ENCODE measurements around the gene FBXW7. TPM values are rescaled to one million over a fixed set of nuclear protein-coding genes. Genes with fewer than 3 reads are reported as not detected.

Gene FBXW7
- total and polyA plus RNA-seq, 2 of the 13 experiments (the other 11 are each of a cell fraction or from before 2014, with no cell fraction given): 5.0 to 40.9 TPM

DNA sequence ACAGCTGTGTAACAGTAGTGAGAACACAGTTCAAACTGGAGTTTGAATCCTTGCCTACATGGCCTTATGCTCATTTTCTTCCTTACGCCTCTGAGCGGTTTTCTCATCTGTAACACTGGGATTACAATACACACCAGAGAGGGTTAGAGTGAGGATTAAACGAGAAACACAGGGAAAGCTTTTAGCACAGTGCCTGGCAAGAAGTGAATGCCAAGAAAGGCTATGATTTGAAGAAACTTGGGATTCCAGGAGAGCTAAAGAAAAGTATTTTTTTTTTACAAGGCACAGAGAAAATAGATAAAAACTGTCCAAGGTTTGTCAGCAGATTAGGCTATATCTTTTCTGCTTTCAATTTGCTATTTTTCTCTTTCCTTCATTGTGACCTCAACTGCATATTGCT lies 246.4 kb downstream of the FBXW7 start:
- no peaks in the 10 kb centered on the region for H3K36me3 ChIP-seq (replicated peaks in 1 of 2; ENCODE audit: control insufficient read depth in 1 of 2, insufficient read depth in 2 of 2, low read length in 2 of 2)
- intact Hi-C loops (cut with micrococcal nuclease; ENCODE audit: unreplicated experiment) (no loop called here), in situ Hi-C loops (cut with HindIII; ENCODE audit: extremely low pct_ligation_motif_present, low pct_unique_long_range_greater_than_20kb) (no loop called here)
- no peaks in the 10 kb centered on the region for H4K20me1 ChIP-seq (ENCODE audit: insufficient read depth, low read length)
- H3K4me2 ChIP-seq (ENCODE audit: low read depth, low read length): no peak overlapping the region
- BruUV-seq (replicated peaks): no TSS peak
- H3K9ac ChIP-seq (ENCODE audit: insufficient read depth, low read depth, low read length): no peak overlapping the region
- peaks cover 0 to 6% of the 10 kb centered on the region in 2 experiments; a peak in 2 of 5 replicates for H3K27me3 ChIP-seq (ENCODE audit: control insufficient read depth in 1 of 2, insufficient read depth in 2 of 2, low read length in 2 of 2)
- H2AFZ ChIP-seq (ENCODE audit: low read length): no peak overlapping the region
- ChIA-PET CTCF (ENCODE audit: low intra/inter-chr PET ratio, low total read pairs) (no interaction called here), POLR2A (no interaction called here)
- H3K27ac ChIP-seq (ENCODE audit: extremely low read length, insufficient read depth, low read length): no peak overlapping the region
- H3K4me3 ChIP-seq (replicated peaks in 1 of 3; ENCODE audit: insufficient read depth in 1 of 3, low read depth in 2 of 3, low read length in 3 of 3): no peak overlapping the region
- no peaks in the 10 kb centered on the region for H3K79me2 ChIP-seq (ENCODE audit: insufficient read depth, low read length)
- FAIRE-seq: no peak
- H3K9me3 ChIP-seq (ENCODE audit: low read length): no peaks in the 10 kb centered on the region
- H3K4me1 ChIP-seq (ENCODE audit: insufficient read depth, low read length): no peaks in the 10 kb centered on the region
- no peak for DNase-seq (ENCODE audit: low spot score)
- ATAC-seq: no peak
- WGBS (ENCODE audit: low lambda C conversion rate): 32% methylated on average over 3 of the region's 3 CpGs
- no peak for TF ChIP-seq KLF11 (CRISPR knock-in tag; IDR thresholded peaks at IDR 0.05)
- no peak for TF ChIP-seq ZNF737 (CRISPR knock-in tag; IDR thresholded peaks at IDR 0.05; ENCODE audit: borderline replicate concordance)
- TF ChIP-seq, protein P1, sequence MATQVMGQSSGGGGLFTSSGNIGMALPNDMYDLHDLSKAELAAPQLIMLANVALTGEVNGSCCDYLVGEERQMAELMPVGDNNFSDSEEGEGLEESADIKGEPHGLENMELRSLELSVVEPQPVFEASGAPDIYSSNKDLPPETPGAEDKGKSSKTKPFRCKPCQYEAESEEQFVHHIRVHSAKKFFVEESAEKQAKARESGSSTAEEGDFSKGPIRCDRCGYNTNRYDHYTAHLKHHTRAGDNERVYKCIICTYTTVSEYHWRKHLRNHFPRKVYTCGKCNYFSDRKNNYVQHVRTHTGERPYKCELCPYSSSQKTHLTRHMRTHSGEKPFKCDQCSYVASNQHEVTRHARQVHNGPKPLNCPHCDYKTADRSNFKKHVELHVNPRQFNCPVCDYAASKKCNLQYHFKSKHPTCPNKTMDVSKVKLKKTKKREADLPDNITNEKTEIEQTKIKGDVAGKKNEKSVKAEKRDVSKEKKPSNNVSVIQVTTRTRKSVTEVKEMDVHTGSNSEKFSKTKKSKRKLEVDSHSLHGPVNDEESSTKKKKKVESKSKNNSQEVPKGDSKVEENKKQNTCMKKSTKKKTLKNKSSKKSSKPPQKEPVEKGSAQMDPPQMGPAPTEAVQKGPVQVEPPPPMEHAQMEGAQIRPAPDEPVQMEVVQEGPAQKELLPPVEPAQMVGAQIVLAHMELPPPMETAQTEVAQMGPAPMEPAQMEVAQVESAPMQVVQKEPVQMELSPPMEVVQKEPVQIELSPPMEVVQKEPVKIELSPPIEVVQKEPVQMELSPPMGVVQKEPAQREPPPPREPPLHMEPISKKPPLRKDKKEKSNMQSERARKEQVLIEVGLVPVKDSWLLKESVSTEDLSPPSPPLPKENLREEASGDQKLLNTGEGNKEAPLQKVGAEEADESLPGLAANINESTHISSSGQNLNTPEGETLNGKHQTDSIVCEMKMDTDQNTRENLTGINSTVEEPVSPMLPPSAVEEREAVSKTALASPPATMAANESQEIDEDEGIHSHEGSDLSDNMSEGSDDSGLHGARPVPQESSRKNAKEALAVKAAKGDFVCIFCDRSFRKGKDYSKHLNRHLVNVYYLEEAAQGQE (IDR thresholded peaks at IDR 0.05; ENCODE audit: borderline replicate concordance in 1 of 2, low read depth in 1 of 2, low read length in 2 of 2): no peak
- no peak for TF ChIP-seq CEBPG (CRISPR knock-in tag; IDR thresholded peaks at IDR 0.05)
- no peak for TF ChIP-seq ZNF781 (CRISPR knock-in tag; IDR thresholded peaks at IDR 0.05; ENCODE audit: borderline replicate concordance, not compliant biosample characterization)
- no peak for TF ChIP-seq ZNF570 (CRISPR knock-in tag; IDR thresholded peaks at IDR 0.05; ENCODE audit: borderline replicate concordance)
- TF ChIP-seq, protein P2, sequence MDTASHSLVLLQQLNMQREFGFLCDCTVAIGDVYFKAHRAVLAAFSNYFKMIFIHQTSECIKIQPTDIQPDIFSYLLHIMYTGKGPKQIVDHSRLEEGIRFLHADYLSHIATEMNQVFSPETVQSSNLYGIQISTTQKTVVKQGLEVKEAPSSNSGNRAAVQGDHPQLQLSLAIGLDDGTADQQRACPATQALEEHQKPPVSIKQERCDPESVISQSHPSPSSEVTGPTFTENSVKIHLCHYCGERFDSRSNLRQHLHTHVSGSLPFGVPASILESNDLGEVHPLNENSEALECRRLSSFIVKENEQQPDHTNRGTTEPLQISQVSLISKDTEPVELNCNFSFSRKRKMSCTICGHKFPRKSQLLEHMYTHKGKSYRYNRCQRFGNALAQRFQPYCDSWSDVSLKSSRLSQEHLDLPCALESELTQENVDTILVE (CRISPR knock-in tag; IDR thresholded peaks at IDR 0.05): no peak
- no peak for TF ChIP-seq HHEX (CRISPR knock-in tag; IDR thresholded peaks at IDR 0.05)
- no peak for TF ChIP-seq PAF1 (CRISPR knock-in tag; IDR thresholded peaks at IDR 0.05)
- no peak for TF ChIP-seq PHF20 (CRISPR knock-in tag; IDR thresholded peaks at IDR 0.05)
- TF ChIP-seq, protein P3, sequence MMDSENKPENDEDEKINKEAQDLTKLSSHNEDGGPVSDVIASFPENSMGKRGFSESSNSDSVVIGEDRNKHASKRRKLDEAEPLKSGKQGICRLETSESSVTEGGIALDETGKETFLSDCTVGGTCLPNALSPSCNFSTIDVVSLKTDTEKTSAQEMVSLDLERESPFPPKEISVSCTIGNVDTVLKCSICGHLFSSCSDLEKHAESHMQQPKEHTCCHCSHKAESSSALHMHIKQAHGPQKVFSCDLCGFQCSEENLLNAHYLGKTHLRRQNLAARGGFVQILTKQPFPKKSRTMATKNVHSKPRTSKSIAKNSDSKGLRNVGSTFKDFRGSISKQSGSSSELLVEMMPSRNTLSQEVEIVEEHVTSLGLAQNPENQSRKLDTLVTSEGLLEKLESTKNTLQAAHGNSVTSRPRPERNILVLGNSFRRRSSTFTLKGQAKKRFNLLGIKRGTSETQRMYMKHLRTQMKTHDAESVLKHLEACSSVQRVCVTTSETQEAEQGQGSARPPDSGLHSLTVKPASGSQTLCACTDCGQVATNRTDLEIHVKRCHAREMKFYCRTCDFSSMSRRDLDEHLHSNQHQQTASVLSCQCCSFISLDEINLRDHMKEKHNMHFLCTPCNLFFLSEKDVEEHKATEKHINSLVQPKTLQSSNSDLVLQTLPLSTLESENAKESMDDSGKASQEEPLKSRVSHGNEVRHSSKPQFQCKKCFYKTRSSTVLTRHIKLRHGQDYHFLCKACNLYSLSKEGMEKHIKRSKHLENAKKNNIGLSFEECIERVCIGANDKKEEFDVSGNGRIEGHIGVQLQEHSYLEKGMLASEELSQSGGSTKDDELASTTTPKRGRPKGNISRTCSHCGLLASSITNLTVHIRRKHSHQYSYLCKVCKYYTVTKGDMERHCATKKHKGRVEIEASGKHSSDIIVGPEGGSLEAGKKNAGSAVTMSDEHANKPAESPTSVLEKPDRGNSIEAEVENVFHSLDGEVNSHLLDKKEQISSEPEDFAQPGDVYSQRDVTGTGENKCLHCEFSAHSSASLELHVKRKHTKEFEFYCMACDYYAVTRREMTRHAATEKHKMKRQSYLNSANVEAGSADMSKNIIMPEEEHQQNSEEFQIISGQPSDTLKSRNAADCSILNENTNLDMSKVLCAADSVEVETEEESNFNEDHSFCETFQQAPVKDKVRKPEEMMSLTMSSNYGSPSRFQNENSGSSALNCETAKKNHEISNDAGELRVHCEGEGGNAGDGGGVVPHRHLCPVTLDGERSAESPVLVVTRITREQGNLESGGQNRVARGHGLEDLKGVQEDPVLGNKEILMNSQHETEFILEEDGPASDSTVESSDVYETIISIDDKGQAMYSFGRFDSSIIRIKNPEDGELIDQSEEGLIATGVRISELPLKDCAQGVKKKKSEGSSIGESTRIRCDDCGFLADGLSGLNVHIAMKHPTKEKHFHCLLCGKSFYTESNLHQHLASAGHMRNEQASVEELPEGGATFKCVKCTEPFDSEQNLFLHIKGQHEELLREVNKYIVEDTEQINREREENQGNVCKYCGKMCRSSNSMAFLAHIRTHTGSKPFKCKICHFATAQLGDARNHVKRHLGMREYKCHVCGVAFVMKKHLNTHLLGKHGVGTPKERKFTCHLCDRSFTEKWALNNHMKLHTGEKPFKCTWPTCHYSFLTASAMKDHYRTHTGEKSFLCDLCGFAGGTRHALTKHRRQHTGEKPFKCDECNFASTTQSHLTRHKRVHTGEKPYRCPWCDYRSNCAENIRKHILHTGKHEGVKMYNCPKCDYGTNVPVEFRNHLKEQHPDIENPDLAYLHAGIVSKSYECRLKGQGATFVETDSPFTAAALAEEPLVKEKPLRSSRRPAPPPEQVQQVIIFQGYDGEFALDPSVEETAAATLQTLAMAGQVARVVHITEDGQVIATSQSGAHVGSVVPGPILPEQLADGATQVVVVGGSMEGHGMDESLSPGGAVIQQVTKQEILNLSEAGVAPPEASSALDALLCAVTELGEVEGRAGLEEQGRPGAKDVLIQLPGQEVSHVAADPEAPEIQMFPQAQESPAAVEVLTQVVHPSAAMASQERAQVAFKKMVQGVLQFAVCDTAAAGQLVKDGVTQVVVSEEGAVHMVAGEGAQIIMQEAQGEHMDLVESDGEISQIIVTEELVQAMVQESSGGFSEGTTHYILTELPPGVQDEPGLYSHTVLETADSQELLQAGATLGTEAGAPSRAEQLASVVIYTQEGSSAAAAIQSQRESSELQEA (CRISPR knock-in tag; IDR thresholded peaks at IDR 0.05; ENCODE audit: not compliant biosample characterization): no peak
- TF ChIP-seq TBP (CRISPR knock-in tag; IDR thresholded peaks at IDR 0.05): no peak
- TF ChIP-seq MED8 (CRISPR knock-in tag; IDR thresholded peaks at IDR 0.05; ENCODE audit: insufficient replicate concordance): no peak

All from HepG2 (cell line).